GM06990 (cell line): Measurements from ENCODE around the gene LPP.

ENCODE experiments used
- DNase-seq: peaks from one replicate; pipeline ENCODE4 v3.0.0-alpha.2; 2011; ENCODE audit not compliant: insufficient read length; ENCODE audit errors: extremely low read depth
- H3K27me3 ChIP-seq: replicated peaks from 2 replicates; pipeline ENCODE4 v1.6.0; 2011; ENCODE audit warnings: low read length; ENCODE audit not compliant: control insufficient read depth, insufficient read depth
- H3K36me3 ChIP-seq: 2 replicates; pipeline ENCODE4 v1.5.1; 2011; ENCODE audit warnings: low read length; ENCODE audit not compliant: control insufficient read depth, insufficient read depth
- H3K4me3 ChIP-seq: replicated peaks from 2 replicates; pipeline ENCODE4 v1.5.1; 2011; ENCODE audit warnings: low read depth, mild to moderate bottlenecking, control low read depth, low read length
- CTCF ChIP-seq: IDR thresholded peaks from 2 replicates; pipeline ENCODE4 v1.5.1; 2011; ENCODE audit warnings: low read length, control low read depth, mild to moderate bottlenecking, inconsistent platforms; ENCODE audit not compliant: insufficient read depth, poor library complexity, severe bottlenecking

LPP gene

DNA sequence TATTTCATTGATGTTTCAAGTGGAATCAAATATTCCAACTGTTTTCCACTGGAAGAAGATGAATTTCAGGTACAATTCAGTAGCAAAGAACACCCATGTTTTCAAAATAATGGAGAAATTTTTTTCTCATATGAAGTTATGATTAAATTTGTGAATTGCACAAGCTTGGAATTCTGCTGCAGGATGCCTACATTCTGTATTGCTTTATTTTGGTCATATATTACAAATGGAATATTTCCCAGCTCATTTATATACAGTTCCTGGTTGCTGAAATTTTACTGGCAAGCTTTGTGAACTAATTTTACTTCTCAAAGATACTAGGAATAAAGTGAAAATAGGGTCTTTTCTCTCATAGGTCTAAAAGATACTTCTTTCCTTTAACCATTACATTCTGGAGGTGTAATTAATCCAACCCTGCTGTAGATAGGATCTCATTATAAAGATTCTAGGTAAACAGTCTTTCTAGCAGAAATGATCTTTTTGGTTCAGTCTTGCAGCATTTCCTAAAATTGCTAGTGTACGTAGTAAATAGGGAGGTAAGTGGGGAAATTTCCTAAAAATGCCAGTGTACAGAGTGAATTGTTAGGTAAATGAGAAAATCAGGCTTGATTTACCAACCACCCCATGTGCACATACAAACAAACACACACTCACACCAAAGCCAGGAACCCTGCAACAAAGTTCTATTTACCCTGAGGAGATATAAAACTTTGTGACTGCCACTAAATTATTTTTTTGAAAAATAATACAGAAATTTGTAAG is 624.3 kb downstream of the LPP start:
- no peak overlapping the region for H3K4me3 ChIP-seq
- DNase-seq: no peak
- no peaks in the 10 kb centered on the region for H3K36me3 ChIP-seq
- H3K27me3 ChIP-seq: no peaks in the 10 kb centered on the region
- no peak for TF ChIP-seq CTCF

- TF ChIP-seq CTCF: no peak
- no peak for DNase-seq
- no peak overlapping the region for H3K4me3 ChIP-seq
- no peaks in the 10 kb centered on the region for H3K27me3 ChIP-seq
- no peaks in the 10 kb centered on the region for H3K36me3 ChIP-seq
Observed at GRCh38 chr3:188779281-188779980, 625.5 kb downstream of the LPP start.

- Histone ChIP-seq H3K27me3 (no peaks in the 10 kb centered on the region), H3K36me3 (no peaks in the 10 kb centered on the region), H3K4me3 (no peak overlapping the region)
- no peak for DNase-seq
- TF ChIP-seq CTCF: no peak
Observed at GRCh38 chr3:188780193-188781147, 626.5 kb downstream of the LPP start.

GRCh38 chr3:188782613-188783124 is 628.7 kb downstream of the LPP start:
- no peaks in the 10 kb centered on the region for H3K27me3 ChIP-seq
- no peaks in the 10 kb centered on the region for H3K36me3 ChIP-seq
- TF ChIP-seq CTCF: no peak
- no peak for DNase-seq
- H3K4me3 ChIP-seq: no peak overlapping the region

- Histone ChIP-seq H3K4me3 (no peak overlapping the region), H3K36me3 (no peaks in the 10 kb centered on the region), H3K27me3 (no peaks in the 10 kb centered on the region)
- TF ChIP-seq CTCF: no peak
- no peak for DNase-seq
Observed at GRCh38 chr3:188786424-188786823, 632.5 kb downstream of the LPP start.
